ENCODE results near the gene NABP1.
A peak's percentile ranks its signal among the peaks of the same experiment; 100 is the strongest.
"Not testable (repeated sequence)": the region's sequence is repeated elsewhere in the genome, so short reads cannot be mapped to it uniquely, and the experiment has no call there.

Gene NABP1

GRCh38 chr2:191677646-191678436, at the start of gene NABP1:
NABP1 (plus strand) TSS chr2:191678136; CDS start chr2:191678615, 479 bp downstream.
- DNase-seq = peak; percentile 98 to 99

GRCh38 chr2:191629001-191629453, 48.9 kb upstream of the NABP1 start:
- DNase-seq = no peak

- no peak for DNase-seq
These were observed 47.8 kb upstream of the NABP1 start for GRCh38 chr2:191629976-191630712.

GRCh38 chr2:191631754-191632153, 46.2 kb upstream of the NABP1 start:
- DNase-seq = no peak

- DNase-seq = no peak
These were observed 45.5 kb upstream of the NABP1 start for GRCh38 chr2:191632426-191632825.

GRCh38 chr2:191634791-191635190, 43.1 kb upstream of the NABP1 start:
- no peak for DNase-seq

- no peak for DNase-seq
These were observed 42.4 kb upstream of the NABP1 start for GRCh38 chr2:191635333-191636234.

GRCh38 chr2:191636235-191636543, 41.7 kb upstream of the NABP1 start:
- no peak for DNase-seq

GRCh38 chr2:191636586-191636985, 41.4 kb upstream of the NABP1 start:
- DNase-seq = no peak

- no peak for DNase-seq
These were observed 40.5 kb upstream of the NABP1 start for GRCh38 chr2:191637182-191638078.

- DNase-seq = no peak
These were observed 39.7 kb upstream of the NABP1 start for GRCh38 chr2:191638079-191638801.

- DNase-seq = no peak
These were observed 39.1 kb upstream of the NABP1 start for GRCh38 chr2:191638802-191639172.

GRCh38 chr2:191641609-191642008, 36.3 kb upstream of the NABP1 start:
- DNase-seq = no peak

- no peak for DNase-seq
These were observed 35.4 kb upstream of the NABP1 start for GRCh38 chr2:191642541-191642940.

- no peak for DNase-seq
These were observed 34.5 kb upstream of the NABP1 start for GRCh38 chr2:191643429-191643828.

- DNase-seq = not testable (repeated sequence)
These were observed 33.3 kb upstream of the NABP1 start for GRCh38 chr2:191644613-191645012.

GRCh38 chr2:191645032-191645431, 32.9 kb upstream of the NABP1 start:
- no peak for DNase-seq

- DNase-seq = no peak
These were observed 32.3 kb upstream of the NABP1 start for GRCh38 chr2:191645434-191646162.

GRCh38 chr2:191646163-191646902, 31.6 kb upstream of the NABP1 start:
- no peak for DNase-seq

GRCh38 chr2:191649519-191649918, 28.4 kb upstream of the NABP1 start:
- no peak for DNase-seq
